Measurements from ENCODE around the gene P2RY8. TPM values are rescaled to one million over a fixed set of nuclear protein-coding genes. Genes with fewer than 3 reads are reported as not detected.
"Not testable (repeated sequence)": the region's sequence is repeated elsewhere in the genome, so short reads cannot be mapped to it uniquely, and the experiment has no call there.

Gene P2RY8
- total RNA-seq, 1 donor from 2014 or later: 0.48 TPM

DNA sequence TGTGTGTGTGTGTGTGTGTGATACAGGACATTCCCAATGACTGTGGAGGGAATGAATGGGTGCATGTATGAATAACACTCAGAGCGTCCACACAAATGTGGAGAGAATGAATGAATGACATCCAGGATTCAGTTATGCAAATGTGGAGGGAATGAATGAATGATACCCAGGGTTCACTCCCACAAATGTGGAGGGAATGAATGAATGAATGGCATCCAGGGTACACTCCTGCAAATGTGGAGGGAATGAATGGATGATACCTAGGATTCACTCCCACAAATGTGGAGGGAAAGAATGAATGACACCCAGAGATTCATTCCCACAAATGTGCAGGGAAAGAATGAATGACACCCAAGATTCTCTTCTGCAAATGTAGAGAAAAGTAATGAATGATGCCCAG lies 48.2 kb downstream of the P2RY8 start:
- DNase-seq (ENCODE audit: low spot score) (no peak), ATAC-seq (no peak)

GRCh38 chrX:1488141-1488540 lies 48.8 kb downstream of the P2RY8 start:
- ATAC-seq (no peak), DNase-seq (ENCODE audit: low spot score) (no peak)

DNA sequence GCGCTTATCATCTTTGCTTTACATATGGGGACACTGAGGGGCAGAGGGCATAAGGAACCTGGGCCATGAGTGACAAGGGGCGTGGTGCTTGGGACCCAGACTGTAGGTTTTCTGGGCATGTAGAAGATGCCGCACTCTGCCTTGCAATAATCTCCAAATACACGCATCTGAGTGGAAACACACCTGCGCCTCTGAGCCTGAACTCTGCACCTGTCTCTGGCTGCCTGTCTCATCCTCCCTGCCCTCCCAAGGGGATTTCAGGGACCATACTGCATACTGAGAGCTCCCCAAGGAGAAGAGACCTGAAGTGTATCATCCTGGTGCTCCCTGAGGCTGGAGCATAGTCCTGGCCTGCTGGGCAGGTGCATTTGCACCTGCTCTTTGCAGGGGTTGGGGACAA lies 49.6 kb downstream of the P2RY8 start:
- ATAC-seq (no peak), DNase-seq (ENCODE audit: low spot score) (peak; percentile 33)

DNA sequence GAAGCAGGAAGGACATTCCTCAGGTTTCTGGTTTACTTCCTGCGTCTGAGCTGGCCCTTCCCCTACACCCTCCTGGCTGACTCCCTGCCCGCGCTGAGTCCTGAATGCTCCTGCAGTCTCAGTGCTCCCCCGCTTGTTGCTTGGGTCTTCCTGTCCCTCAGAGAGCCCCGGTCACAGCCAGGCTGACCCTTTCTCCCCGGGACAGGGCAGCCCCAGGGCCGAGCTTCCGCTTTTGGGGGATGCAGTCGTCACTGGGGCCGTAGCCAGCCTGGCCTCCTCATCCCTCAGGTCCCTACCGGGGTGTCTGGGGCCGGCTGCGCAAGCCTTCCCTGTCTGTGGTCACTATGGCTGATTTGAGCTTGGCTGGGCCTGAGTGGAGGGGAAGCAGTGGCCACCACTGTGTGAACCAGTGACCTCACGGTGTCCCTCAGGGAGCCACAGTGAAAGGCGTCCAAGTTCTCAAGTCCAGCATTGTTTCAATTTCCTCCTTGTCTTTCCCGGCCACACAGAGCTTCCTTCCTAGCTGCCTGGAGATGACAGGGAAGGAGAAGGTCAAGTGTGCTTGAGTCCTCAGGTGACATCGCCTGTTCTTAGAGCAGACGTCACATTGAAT lies 50.1 kb downstream of the P2RY8 start:
- DNase-seq (ENCODE audit: low spot score): peak; percentile 53

GRCh38 chrX:1486177-1486576 lies 50.8 kb downstream of the P2RY8 start:
- no peak for ATAC-seq
- no peak for DNase-seq (ENCODE audit: low spot score)

More for the DNA sequence above, 50.1 kb downstream of the P2RY8 start:
- ATAC-seq: peak; percentile 78

DNA sequence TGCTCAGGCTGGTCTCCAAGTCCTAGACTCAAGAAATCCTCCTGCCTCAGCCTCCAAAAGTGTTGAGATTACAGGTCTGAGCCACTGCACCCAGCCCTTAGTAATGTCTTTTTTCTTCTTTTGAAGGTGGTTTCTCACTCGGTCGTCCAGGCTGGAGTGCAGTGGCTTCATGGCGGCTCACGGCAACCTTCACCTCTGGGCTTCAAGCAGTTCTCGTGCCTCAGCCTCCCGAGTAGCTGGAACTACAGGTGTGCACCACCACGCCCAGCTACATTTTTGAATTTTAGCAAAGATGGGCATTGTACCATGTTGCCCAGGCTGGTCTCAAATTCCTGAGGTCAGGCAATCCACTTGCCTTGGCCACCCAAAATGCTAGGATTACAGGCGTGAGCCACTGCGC lies 52.0 kb downstream of the P2RY8 start:
- peak; percentile 35 for DNase-seq (ENCODE audit: low spot score)
- no peak for ATAC-seq

- DNase-seq (ENCODE audit: low spot score): no peak
- ATAC-seq: no peak
Observed at GRCh38 chrX:1484638-1485019, 52.4 kb downstream of the P2RY8 start.

- ATAC-seq (no peak), DNase-seq (ENCODE audit: low spot score) (peak; percentile 39)
Observed at GRCh38 chrX:1483843-1484637, 52.9 kb downstream of the P2RY8 start.

DNA sequence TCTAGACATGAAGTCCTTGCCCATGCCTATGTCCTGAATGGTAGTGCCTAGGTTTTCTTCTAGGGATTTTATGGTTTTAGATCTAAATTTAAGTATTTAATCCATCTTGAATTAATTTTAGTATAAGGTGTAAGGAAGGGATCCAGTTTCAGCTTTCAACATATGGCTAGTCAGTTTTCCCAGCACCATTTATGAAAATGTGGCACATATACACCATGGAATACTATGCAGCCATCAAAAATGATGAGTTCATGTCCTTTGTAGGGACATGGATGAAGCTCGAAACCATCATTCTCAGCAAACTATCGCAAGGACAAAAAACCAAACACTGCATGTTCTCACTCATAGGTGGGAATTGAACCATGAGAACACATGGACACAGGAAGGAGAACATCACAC lies 54.5 kb downstream of the P2RY8 start:
- not testable (repeated sequence) for ATAC-seq

GRCh38 chrX:1481636-1482529 lies 55.1 kb downstream of the P2RY8 start:
- DNase-seq (ENCODE audit: low spot score): peak; percentile 79
- peak; percentile 95 for ATAC-seq

More for the DNA sequence above, 54.5 kb downstream of the P2RY8 start:
- not testable (repeated sequence) for DNase-seq (ENCODE audit: low spot score)

GRCh38 chrX:1480082-1480785 lies 56.8 kb downstream of the P2RY8 start:
- DNase-seq (ENCODE audit: low spot score) (peak; percentile 10), ATAC-seq (no peak)

- DNase-seq (ENCODE audit: low spot score): peak; percentile 10
- ATAC-seq: no peak
Observed at GRCh38 chrX:1477801-1478458, 59.1 kb downstream of the P2RY8 start.

- DNase-seq (ENCODE audit: low spot score): no peak
- no peak for ATAC-seq
Observed at GRCh38 chrX:1477229-1477628, 59.8 kb downstream of the P2RY8 start.

- DNase-seq (ENCODE audit: low spot score): peak; percentile 14
Observed at GRCh38 chrX:1476682-1477081, 60.3 kb downstream of the P2RY8 start.

GRCh38 chrX:1475881-1476280 lies 61.1 kb downstream of the P2RY8 start:
- peak; percentile 8 for DNase-seq (ENCODE audit: low spot score)
- ATAC-seq: no peak

More at GRCh38 chrX:1476682-1477081, 60.3 kb downstream of the P2RY8 start:
- no peak for ATAC-seq

DNA sequence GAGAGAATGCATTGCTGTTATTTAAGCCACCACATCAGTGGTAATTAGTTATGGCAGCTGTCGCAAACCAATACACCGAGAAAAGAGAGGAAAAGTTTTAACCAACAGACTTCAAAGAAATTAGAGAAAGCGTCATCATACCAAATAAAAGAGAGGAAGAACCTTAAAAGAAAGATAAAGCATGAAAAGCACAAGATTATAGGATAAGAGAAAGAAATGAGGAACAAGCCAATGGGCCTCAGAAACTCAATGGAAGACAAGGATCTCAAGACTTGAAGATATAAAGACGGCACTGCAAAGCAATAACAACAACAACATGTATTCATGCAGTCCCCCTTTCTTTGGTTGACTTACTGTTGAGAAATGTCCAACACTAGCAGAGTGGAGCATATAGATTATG lies 61.5 kb downstream of the P2RY8 start:
- DNase-seq (ENCODE audit: low spot score) (no peak), ATAC-seq (no peak)

- DNase-seq (ENCODE audit: low spot score); ATAC-seq: not testable (repeated sequence)
Observed at GRCh38 chrX:1474593-1474992, 62.4 kb downstream of the P2RY8 start.

GRCh38 chrX:1472975-1473374 lies 64.0 kb downstream of the P2RY8 start:
- ATAC-seq: no peak
- peak; percentile 12 for DNase-seq (ENCODE audit: low spot score)

DNA sequence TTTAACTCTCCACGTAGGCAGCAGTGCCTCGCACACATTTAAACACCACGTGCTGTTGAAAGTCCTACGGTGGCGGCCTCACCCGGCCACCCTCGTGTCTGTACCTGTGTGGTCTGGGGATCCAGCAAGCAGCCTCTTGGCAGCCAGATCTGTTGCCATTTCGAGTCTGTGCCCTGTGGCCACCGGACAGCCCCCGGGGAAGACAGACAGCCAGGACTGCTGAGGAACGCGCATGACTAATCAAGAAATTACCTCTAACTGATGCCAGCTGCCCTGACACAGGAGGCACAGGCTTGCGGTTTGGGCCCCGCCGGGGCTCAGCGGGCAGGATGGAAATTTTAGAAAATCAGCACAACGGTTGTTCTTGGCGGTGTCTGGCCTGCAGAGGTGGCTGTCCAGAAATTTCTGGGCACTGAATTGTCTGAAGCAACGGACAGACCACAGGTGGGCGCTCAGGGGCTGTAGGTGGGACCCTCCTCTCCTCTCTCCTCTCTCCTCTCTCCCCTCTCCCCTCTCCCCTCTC lies 68.7 kb downstream of the P2RY8 start:
- DNase-seq (ENCODE audit: low spot score) (peak; percentile 40), ATAC-seq (no peak)
